ENCODE data around the gene ACO2.
"Not testable (repeated sequence)": the region's sequence is repeated elsewhere in the genome, so short reads cannot be mapped to it uniquely, and the experiment has no call there.

ACO2 gene

GRCh38 chr22:41442240-41442792, 26.6 kb upstream of the ACO2 start:
- Histone ChIP-seq H3K9ac (ENCODE audit: low read depth, low read length) (no peak overlapping the region), H3K4me3 (ENCODE audit: low read length) (no peak overlapping the region), H3K9me3 (ENCODE audit: insufficient read depth, low read depth, low read length) (no peaks in the 10 kb centered on the region), H3K4me1 (ENCODE audit: insufficient read depth, low read length) (no peaks in the 10 kb centered on the region), H3K36me3 (ENCODE audit: insufficient read depth, low read depth, low read length) (peaks cover 57% of the 10 kb centered on the region), H3K27me3 (ENCODE audit: insufficient read depth, low read length) (no peaks in the 10 kb centered on the region), H3K27ac (ENCODE audit: low read length) (no peak overlapping the region)

- peaks cover 7% of the 10 kb centered on the region; the same call in 1 of the 2 replicates for H3K4me1 ChIP-seq (ENCODE audit: insufficient read depth, low read length)
- H3K4me3 ChIP-seq (ENCODE audit: low read length), result peak overlapping the region; percentile 98
- H3K9me3 ChIP-seq (ENCODE audit: insufficient read depth, low read depth, low read length), result no peaks in the 10 kb centered on the region
- H3K36me3 ChIP-seq (ENCODE audit: insufficient read depth, low read depth, low read length), result peaks cover 39% of the 10 kb centered on the region
- peak overlapping the region; percentile 87 for H3K27ac ChIP-seq (ENCODE audit: low read length)
- H3K9ac ChIP-seq (ENCODE audit: low read depth, low read length), result peak overlapping the region; percentile 99
- H3K27me3 ChIP-seq (ENCODE audit: insufficient read depth, low read length), result no peaks in the 10 kb centered on the region
Measured at GRCh38 chr22:41444360-41445128, 24.4 kb upstream of the ACO2 start.

- H3K4me3 ChIP-seq (ENCODE audit: low read length), result peak overlapping the region; percentile 98
- peaks cover 7% of the 10 kb centered on the region; the same call in 1 of the 2 replicates for H3K4me1 ChIP-seq (ENCODE audit: insufficient read depth, low read length)
- H3K36me3 ChIP-seq (ENCODE audit: insufficient read depth, low read depth, low read length), result peaks cover 31% of the 10 kb centered on the region
- H3K9me3 ChIP-seq (ENCODE audit: insufficient read depth, low read depth, low read length), result no peaks in the 10 kb centered on the region
- peak overlapping the region; percentile 87 for H3K27ac ChIP-seq (ENCODE audit: low read length)
- peak overlapping the region; percentile 99 for H3K9ac ChIP-seq (ENCODE audit: low read depth, low read length)
- no peaks in the 10 kb centered on the region for H3K27me3 ChIP-seq (ENCODE audit: insufficient read depth, low read length)
Measured at GRCh38 chr22:41445129-41446056, 23.5 kb upstream of the ACO2 start.

DNA sequence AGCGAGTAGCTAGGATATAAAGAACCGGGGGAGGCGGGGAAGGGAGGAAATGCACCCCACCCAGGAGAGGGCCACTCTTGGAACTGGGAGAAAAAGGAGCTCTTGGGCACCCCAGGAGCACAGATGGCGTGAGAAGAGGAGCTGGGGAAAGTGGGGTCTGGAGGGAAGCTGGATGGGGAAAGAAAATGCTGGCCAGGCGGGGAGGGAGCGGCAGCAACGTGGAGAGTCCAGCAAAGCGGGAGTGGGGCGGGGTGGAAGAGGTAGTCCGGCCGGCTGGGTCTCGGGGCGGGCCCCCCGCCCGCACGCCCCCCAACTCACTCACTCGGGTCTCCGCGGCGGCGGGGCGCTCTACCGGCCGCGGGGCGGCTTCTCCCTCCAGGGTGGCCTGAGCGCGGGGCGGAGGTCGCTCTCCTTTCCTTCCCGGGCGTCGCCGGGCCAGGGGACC, 22.8 kb upstream of the ACO2 start:
- Histone ChIP-seq H3K27me3 (ENCODE audit: insufficient read depth, low read length) (no peaks in the 10 kb centered on the region), H3K4me3 (ENCODE audit: low read length) (peak overlapping the region; percentile 98), H3K9me3 (ENCODE audit: insufficient read depth, low read depth, low read length) (no peaks in the 10 kb centered on the region), H3K36me3 (ENCODE audit: insufficient read depth, low read depth, low read length) (peaks cover 24% of the 10 kb centered on the region), H3K27ac (ENCODE audit: low read length) (peak overlapping the region; percentile 63), H3K4me1 (ENCODE audit: insufficient read depth, low read length) (peaks cover 7% of the 10 kb centered on the region; the same call in 1 of the 2 replicates), H3K9ac (ENCODE audit: low read depth, low read length) (peak overlapping the region; percentile 99)

GRCh38 chr22:41446639-41447434, 22.1 kb upstream of the ACO2 start, which contains the start of gene TOB2:
TSS of gene TOB2 (minus strand) at chr22:41446801. CDS start at chr22:41437345, 9,456 bp downstream.
- Histone ChIP-seq H3K27me3 (ENCODE audit: insufficient read depth, low read length) (no peaks in the 10 kb centered on the region), H3K4me1 (ENCODE audit: insufficient read depth, low read length) (peaks cover 7% of the 10 kb centered on the region; the same call in 1 of the 2 replicates), H3K9me3 (ENCODE audit: insufficient read depth, low read depth, low read length) (no peaks in the 10 kb centered on the region), H3K9ac (ENCODE audit: low read depth, low read length) (peak within 1 kb of the TSS; percentile 99), H3K4me3 (ENCODE audit: low read length) (peak within 1 kb of the TSS; percentile 98), H3K36me3 (ENCODE audit: insufficient read depth, low read depth, low read length) (peaks cover 20% of the 10 kb centered on the region), H3K27ac (ENCODE audit: low read length) (peak within 1 kb of the TSS; percentile 99)

DNA sequence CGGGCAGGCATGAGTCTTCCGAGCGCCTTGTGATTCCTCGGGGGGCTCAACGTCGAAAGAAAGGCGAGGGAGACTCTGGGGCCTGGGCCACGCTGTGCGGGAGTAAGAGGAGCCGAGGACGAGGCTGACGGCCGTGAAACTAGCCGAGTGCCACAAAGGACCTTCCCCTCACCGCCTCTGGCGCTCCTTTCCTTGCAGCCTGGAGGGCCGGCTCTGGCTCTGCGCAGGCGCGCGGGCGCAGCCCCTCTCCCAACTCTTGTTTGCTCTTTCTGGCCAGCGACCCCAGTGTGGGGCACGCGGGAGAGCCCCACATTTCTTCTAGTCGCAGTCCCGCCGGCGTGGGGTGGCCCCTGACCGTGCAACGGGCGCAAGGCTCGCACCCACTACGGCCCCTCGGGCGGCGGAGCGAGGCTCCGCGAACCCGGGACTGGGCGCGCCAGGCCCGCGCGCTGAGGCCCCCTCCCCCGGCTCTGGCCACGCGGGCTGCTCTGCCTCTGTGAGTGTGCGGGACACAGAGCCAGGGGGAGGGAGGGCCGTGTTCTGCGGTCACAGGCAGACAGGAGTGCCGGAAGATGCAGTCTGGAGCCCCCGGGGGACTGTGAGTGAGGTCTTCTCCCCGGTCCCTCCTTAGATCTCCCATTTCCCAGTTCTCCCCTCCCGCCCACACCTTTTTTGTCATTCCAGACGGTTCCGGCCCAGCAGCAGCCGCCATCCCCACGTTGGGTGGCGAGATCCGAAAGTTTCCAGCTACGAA, 21.3 kb upstream of the ACO2 start:
- peak overlapping the region; percentile 99 for H3K27ac ChIP-seq (ENCODE audit: low read length)
- H3K4me3 ChIP-seq (ENCODE audit: low read length), result peak overlapping the region; percentile 98
- peaks cover 12% of the 10 kb centered on the region for H3K36me3 ChIP-seq (ENCODE audit: insufficient read depth, low read depth, low read length)

DNA sequence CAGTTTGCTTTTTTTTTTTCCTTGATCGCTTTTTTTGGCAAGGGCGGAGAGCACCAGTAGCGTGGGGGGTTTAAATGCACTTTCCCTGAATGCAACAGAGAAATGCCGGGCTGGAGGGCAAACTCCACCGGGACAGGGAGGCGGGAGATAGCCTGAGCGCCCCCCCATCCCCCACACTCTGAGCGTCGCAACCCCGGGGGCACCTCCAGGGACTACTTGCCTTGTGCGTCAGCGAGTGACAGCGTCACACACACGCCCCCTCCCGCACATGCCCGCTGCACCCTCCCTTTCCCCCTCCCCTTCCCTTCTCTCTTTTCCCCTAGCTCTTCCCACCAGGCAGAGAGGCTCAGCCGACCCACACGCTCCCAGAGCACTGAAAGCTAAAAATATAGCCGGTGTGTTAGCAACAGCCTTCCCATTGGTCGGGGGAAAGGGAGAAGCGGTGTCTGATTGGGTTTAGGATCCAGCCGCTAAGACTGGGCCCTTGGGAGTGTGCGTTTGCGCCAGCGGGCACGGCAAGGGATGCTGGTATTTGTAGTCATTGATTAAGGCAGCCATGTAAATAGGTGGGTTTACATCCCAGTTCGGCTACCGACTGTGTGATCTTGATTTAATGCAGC, 20.6 kb upstream of the ACO2 start:
- H3K4me3 ChIP-seq (ENCODE audit: low read length), result peak overlapping the region; percentile 98

More for the DNA sequence above, 21.3 kb upstream of the ACO2 start:
- peaks cover 7% of the 10 kb centered on the region; the same call in 1 of the 2 replicates for H3K4me1 ChIP-seq (ENCODE audit: insufficient read depth, low read length)
- H3K9ac ChIP-seq (ENCODE audit: low read depth, low read length), result peak overlapping the region; percentile 99
- no peaks in the 10 kb centered on the region for H3K27me3 ChIP-seq (ENCODE audit: insufficient read depth, low read length)
- H3K9me3 ChIP-seq (ENCODE audit: insufficient read depth, low read depth, low read length), result no peaks in the 10 kb centered on the region

GRCh38 chr22:41458161-41458728, 10.7 kb upstream of the ACO2 start:
- no peaks in the 10 kb centered on the region for H3K4me1 ChIP-seq (ENCODE audit: insufficient read depth, low read length)
- no peak overlapping the region for H3K27ac ChIP-seq (ENCODE audit: low read length)
- no peak overlapping the region for H3K4me3 ChIP-seq (ENCODE audit: low read length)
- H3K9ac ChIP-seq (ENCODE audit: low read depth, low read length), result no peak overlapping the region
- H3K9me3 ChIP-seq (ENCODE audit: insufficient read depth, low read depth, low read length), result no peaks in the 10 kb centered on the region
- no peaks in the 10 kb centered on the region for H3K27me3 ChIP-seq (ENCODE audit: insufficient read depth, low read length)
- peaks cover 51% of the 10 kb centered on the region for H3K36me3 ChIP-seq (ENCODE audit: insufficient read depth, low read depth, low read length)

More for the DNA sequence above, 20.6 kb upstream of the ACO2 start:
- no peaks in the 10 kb centered on the region for H3K9me3 ChIP-seq (ENCODE audit: insufficient read depth, low read depth, low read length)
- H3K36me3 ChIP-seq (ENCODE audit: insufficient read depth, low read depth, low read length), result peaks cover 5% of the 10 kb centered on the region
- peaks cover 7% of the 10 kb centered on the region; the same call in 1 of the 2 replicates for H3K4me1 ChIP-seq (ENCODE audit: insufficient read depth, low read length)
- peak overlapping the region; percentile 99 for H3K9ac ChIP-seq (ENCODE audit: low read depth, low read length)
- peak overlapping the region; percentile 99 for H3K27ac ChIP-seq (ENCODE audit: low read length)
- no peaks in the 10 kb centered on the region for H3K27me3 ChIP-seq (ENCODE audit: insufficient read depth, low read length)

DNA sequence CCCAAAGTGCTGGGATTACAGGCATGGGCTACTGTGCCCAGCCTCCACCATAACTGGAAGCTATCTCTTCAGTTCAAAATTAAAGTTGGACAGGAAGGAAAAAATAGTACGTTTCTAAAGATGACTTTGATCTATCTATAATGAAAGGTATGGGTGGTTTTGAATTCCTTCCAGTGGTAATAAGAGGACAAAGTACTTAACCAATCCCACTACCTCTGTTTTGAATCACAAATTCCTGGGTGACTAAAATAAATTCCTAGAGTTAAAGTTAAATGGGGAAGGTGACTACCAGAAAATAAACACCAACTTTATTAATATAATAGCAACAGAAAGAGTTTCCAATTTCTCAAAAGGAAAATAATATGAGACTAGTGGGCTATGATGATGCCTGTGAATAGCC, 9.5 kb upstream of the ACO2 start:
- Histone ChIP-seq H3K36me3 (ENCODE audit: insufficient read depth, low read depth, low read length) (peaks cover 63% of the 10 kb centered on the region), H3K9ac (ENCODE audit: low read depth, low read length) (no peak overlapping the region), H3K27ac (ENCODE audit: low read length) (no peak overlapping the region), H3K9me3 (ENCODE audit: insufficient read depth, low read depth, low read length) (no peaks in the 10 kb centered on the region), H3K4me1 (ENCODE audit: insufficient read depth, low read length) (no peaks in the 10 kb centered on the region), H3K4me3 (ENCODE audit: low read length) (no peak overlapping the region), H3K27me3 (ENCODE audit: insufficient read depth, low read length) (no peaks in the 10 kb centered on the region)

- not testable (repeated sequence) for H3K27ac ChIP-seq (ENCODE audit: low read length); H3K9ac ChIP-seq (ENCODE audit: low read depth, low read length); H3K27me3 ChIP-seq (ENCODE audit: insufficient read depth, low read length); H3K9me3 ChIP-seq (ENCODE audit: insufficient read depth, low read depth, low read length); H3K4me1 ChIP-seq (ENCODE audit: insufficient read depth, low read length); H3K4me3 ChIP-seq (ENCODE audit: low read length)
- peaks cover 69% of the 10 kb centered on the region for H3K36me3 ChIP-seq (ENCODE audit: insufficient read depth, low read depth, low read length)
Measured at GRCh38 chr22:41460071-41460470, 8.8 kb upstream of the ACO2 start.

Measured in iPS-20b (cell line).